Loucy (cell line): ENCODE data around the gene MAB21L1.

Source experiments
- H2AFZ ChIP-seq: fragments of 200-600 bp; sonication (generic); 2 replicates; pipeline ENCODE4 v1.6.0; 2016; ENCODE audit warnings: antibody characterized with exemption, mild to moderate bottlenecking, low read length, moderate library complexity
- H3F3A ChIP-seq: fragments of 200-600 bp; 2 replicates; pipeline ENCODE4 v1.6.0; 2016; ENCODE audit warnings: antibody characterized with exemption, low read depth, mild to moderate bottlenecking
- H3K27me3 ChIP-seq: fragments of 200-600 bp; sonication (generic); 2 replicates; pipeline ENCODE4 v1.6.1; 2014; ENCODE audit warnings: low read length, mild to moderate bottlenecking; ENCODE audit not compliant: insufficient read depth, poor library complexity, severe bottlenecking
- H3K36me3 ChIP-seq: fragments of 200-600 bp; sonication (generic); 2 replicates; pipeline ENCODE4 v1.6.1; 2016; ENCODE audit warnings: low read length; ENCODE audit not compliant: insufficient read depth
- H3K4me1 ChIP-seq: fragments of 200-600 bp; sonication (generic); 2 replicates; pipeline ENCODE4 v1.5.1; 2014; ENCODE audit warnings: low read length, mild to moderate bottlenecking; ENCODE audit not compliant: insufficient read depth, poor library complexity, severe bottlenecking
- H3K4me2 ChIP-seq: fragments of 200-600 bp; sonication (generic); 2 replicates; pipeline ENCODE4 v1.6.0; 2014; ENCODE audit warnings: antibody characterized with exemption, low read length, low read depth, mild to moderate bottlenecking; ENCODE audit not compliant: poor library complexity, severe bottlenecking
- H3K4me3 ChIP-seq: fragments of 200-600 bp; sonication (generic); 2 replicates; pipeline ENCODE4 v1.5.1; 2014; ENCODE audit warnings: low read length, mild to moderate bottlenecking, mixed read lengths; ENCODE audit not compliant: poor library complexity, severe bottlenecking
- H3K79me2 ChIP-seq: fragments of 200-600 bp; sonication (generic); 2 replicates; pipeline ENCODE4 v1.6.1; 2014; ENCODE audit warnings: low read length; ENCODE audit not compliant: insufficient read depth
- H3K9ac ChIP-seq: fragments of 200-600 bp; sonication (generic); 2 replicates; pipeline ENCODE4 v1.6.0; 2014; ENCODE audit warnings: mild to moderate bottlenecking, low read depth, low read length, moderate library complexity; ENCODE audit not compliant: poor library complexity, severe bottlenecking
- H3K9me2 ChIP-seq: fragments of 200-600 bp; sonication (generic); replicated peaks from 2 replicates; pipeline ENCODE4 v1.6.1; 2016; ENCODE audit warnings: low read depth, low read length, mixed read lengths
- H3K9me3 ChIP-seq: fragments of 200-600 bp; sonication (generic); 2 replicates; pipeline ENCODE4 v1.6.1; 2014; ENCODE audit warnings: mild to moderate bottlenecking, antibody characterized with exemption, low read length, low read depth; ENCODE audit not compliant: insufficient read depth
- H4K20me1 ChIP-seq: fragments of 200-600 bp; sonication (generic); 2 replicates; pipeline ENCODE4 v1.6.0; 2014; ENCODE audit warnings: antibody characterized with exemption, low read length, mild to moderate bottlenecking; ENCODE audit not compliant: insufficient read depth, poor library complexity, severe bottlenecking
- CTCF ChIP-seq: fragments of 200-600 bp; sonication (generic); conservative IDR thresholded peaks from 2 replicates; pipeline ENCODE4 v1.5.1; 2014; ENCODE audit warnings: mild to moderate bottlenecking, antibody characterized with exemption, low read length
- EZH2phosphoT487 ChIP-seq: fragments of 200-600 bp; IDR thresholded peaks from 2 replicates; pipeline ENCODE4 v1.6.1; 2018; ENCODE audit warnings: antibody characterized with exemption, mild to moderate bottlenecking, moderate library complexity, borderline replicate concordance

The MAB21L1 gene

GRCh38 chr13:35472323-35472881 lies 4.1 kb downstream of the MAB21L1 start:
- no peaks in the 10 kb centered on the region for H3F3A ChIP-seq
- no peak for TF ChIP-seq CTCF
- no peak for TF ChIP-seq EZH2phosphoT487
- H3K4me3 ChIP-seq: no peak overlapping the region
- H3K9me3 ChIP-seq: no peaks in the 10 kb centered on the region
- no peaks in the 10 kb centered on the region for H3K79me2 ChIP-seq
- no peaks in the 10 kb centered on the region for H3K9me2 ChIP-seq
- no peaks in the 10 kb centered on the region for H3K27me3 ChIP-seq
- H4K20me1 ChIP-seq: no peaks in the 10 kb centered on the region
- H3K9ac ChIP-seq: no peak overlapping the region
- H3K4me2 ChIP-seq: peak overlapping the region; percentile 41
- no peaks in the 10 kb centered on the region for H3K36me3 ChIP-seq
- no peak overlapping the region for H2AFZ ChIP-seq
- peaks cover 16% of the 10 kb centered on the region for H3K4me1 ChIP-seq

DNA sequence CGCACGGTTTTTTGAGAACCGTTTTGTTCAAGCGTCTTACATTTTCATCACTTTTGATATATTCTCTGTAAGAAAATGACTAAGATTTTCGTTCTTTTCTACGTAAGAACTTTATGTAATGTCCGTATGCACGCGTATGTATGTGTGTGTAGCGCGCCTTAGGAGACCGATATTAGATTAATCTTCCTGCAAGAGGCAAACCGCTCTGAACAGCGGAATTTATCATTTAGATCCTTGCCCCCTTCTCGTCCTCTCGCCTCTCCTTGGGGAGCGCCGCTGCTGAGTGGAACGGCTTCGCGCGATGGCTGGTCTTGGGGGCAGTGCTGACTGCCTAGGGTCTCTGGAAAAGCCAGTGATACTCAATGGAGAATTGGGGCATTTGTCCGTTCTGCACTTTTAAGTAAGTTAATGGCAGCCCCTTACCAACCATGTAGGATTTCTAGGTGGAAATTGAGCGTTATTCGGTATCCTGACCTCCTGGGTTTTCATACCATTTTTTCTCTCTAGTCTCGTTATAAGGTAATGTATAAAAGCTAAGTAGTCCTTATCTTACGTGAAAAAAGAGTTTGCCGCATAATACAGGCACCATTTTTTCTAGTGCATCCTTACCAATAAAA lies 4.7 kb downstream of the MAB21L1 start:
- Histone ChIP-seq H3K36me3 (no peaks in the 10 kb centered on the region), H3K4me2 (peak overlapping the region; percentile 41), H3K9ac (no peak overlapping the region), H3K9me2 (no peaks in the 10 kb centered on the region), H3K79me2 (no peaks in the 10 kb centered on the region), H3K27me3 (no peaks in the 10 kb centered on the region), H4K20me1 (no peaks in the 10 kb centered on the region), H3F3A (no peaks in the 10 kb centered on the region), H3K9me3 (no peaks in the 10 kb centered on the region), H3K4me1 (peaks cover 16% of the 10 kb centered on the region), H2AFZ (no peak overlapping the region), H3K4me3 (no peak overlapping the region)
- TF ChIP-seq CTCF (no peak), EZH2phosphoT487 (no peak)

DNA sequence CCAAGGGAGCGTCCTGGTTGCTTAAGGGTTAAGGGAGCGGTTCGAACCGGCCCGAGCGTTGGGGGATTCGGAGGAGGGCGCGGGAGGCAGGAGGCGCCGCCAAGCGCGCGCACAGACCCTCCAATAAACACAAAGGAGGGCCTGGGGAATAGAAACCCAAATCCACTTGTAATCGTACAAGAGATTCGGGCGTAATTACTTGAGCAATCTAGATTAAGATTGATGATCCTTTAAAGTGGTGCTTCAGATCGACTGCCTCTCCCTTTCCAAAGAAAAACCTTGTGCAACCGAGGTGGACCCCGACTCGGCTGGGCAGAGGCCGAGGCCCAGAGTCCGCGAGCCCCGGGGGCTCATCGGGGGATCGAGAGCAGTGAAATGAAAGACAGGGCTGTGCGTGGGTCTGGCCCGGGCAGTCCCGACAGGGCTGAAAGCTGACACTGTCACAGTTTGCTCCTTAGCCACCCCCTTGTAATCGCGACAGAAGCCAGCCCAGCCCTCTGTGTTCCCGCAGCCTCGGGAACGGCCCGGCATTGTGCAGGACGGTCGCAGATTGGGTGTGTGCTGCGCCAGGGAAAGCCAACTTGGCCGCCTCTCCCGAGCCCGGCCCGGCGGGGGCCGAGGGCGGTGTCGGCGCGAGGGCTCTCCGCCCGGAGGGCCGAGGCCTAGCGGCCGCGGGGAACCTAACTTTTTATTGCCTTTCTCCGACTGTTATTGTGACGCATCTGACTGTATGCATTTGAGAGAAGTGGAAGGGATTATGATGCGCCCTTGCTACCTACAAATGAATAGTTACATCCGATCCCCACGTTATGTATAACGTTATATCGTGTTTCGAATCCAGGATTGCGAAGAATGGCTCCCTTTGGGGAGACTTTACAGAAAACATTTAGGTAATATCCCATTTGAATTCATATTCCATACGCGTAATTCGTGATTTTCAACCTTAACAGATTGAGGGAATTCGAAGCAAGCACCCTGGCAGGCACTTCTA lies 5.5 kb downstream of the MAB21L1 start:
- no peaks in the 10 kb centered on the region for H3K9me2 ChIP-seq
- no peak overlapping the region for H3K9ac ChIP-seq
- no peaks in the 10 kb centered on the region for H3K79me2 ChIP-seq
- H3K27me3 ChIP-seq: no peaks in the 10 kb centered on the region
- H3K4me1 ChIP-seq: peaks cover 16% of the 10 kb centered on the region
- H2AFZ ChIP-seq: no peak overlapping the region
- no peak overlapping the region for H3K4me3 ChIP-seq
- H3F3A ChIP-seq: no peaks in the 10 kb centered on the region
- H3K4me2 ChIP-seq: no peak overlapping the region
- TF ChIP-seq EZH2phosphoT487 (no peak), CTCF (no peak)
- H3K36me3 ChIP-seq: no peaks in the 10 kb centered on the region
- no peaks in the 10 kb centered on the region for H3K9me3 ChIP-seq
- H4K20me1 ChIP-seq: no peaks in the 10 kb centered on the region
